CD14-positive monocyte (primary cell): ENCODE data around the gene GPS2. TPM values are rescaled to one million over a fixed set of nuclear protein-coding genes. Genes with fewer than 3 reads are reported as not detected.

ENCODE experiments used
- DNase-seq, 3 donors: peaks; one replicate each; pipeline ENCODE4 v3.0.0-alpha.2; 2011 to 2022
- H2AFZ ChIP-seq: 2 replicates; pipeline ENCODE4 v1.6.0; 2012; ENCODE audit warnings: mild to moderate bottlenecking, low read depth, low read length, inconsistent platforms; ENCODE audit not compliant: insufficient read depth, poor library complexity, severe bottlenecking
- H3K27ac ChIP-seq, 2 donors: 1 replicate in 1 of 2; 2 replicates in 1 of 2; pipeline ENCODE4 v1.5.1; 2012 to 2013; ENCODE audit warnings: low read length in 2 of 2, control low read depth in 1 of 2, inconsistent platforms in 1 of 2, low read depth in 1 of 2, mild to moderate bottlenecking in 1 of 2
- H3K27me3 ChIP-seq, 2 donors: one replicate each; pipeline versions ENCODE4 v1.6.0 to v1.6.1; 2011 to 2013; ENCODE audit warnings: low read length in 2 of 2; ENCODE audit not compliant: control insufficient read depth in 2 of 2, insufficient read depth in 2 of 2
- H3K36me3 ChIP-seq, 2 donors: replicated peaks in 1 of 2; 1 replicate in 1 of 2; 2 replicates in 1 of 2; pipeline versions ENCODE4 v1.5.1 to v1.6.1; 2012 to 2013; ENCODE audit warnings: low read length in 2 of 2, control low read depth in 1 of 2, inconsistent platforms in 1 of 2, mild to moderate bottlenecking in 1 of 2; ENCODE audit not compliant: insufficient read depth in 2 of 2, control insufficient read depth in 1 of 2
- H3K4me1 ChIP-seq, 2 donors: 1 replicate in 1 of 2; 2 replicates in 1 of 2; pipeline versions ENCODE4 v1.5.1 to v1.6.1; 2012 to 2013; ENCODE audit warnings: low read length in 2 of 2, control low read depth in 1 of 2, inconsistent platforms in 1 of 2, mild to moderate bottlenecking in 1 of 2, moderate library complexity in 1 of 2; ENCODE audit not compliant: insufficient read depth in 2 of 2, control insufficient read depth in 1 of 2
- H3K4me2 ChIP-seq: replicated peaks from 2 replicates; pipeline ENCODE3; 2012; ENCODE audit warnings: low read length, moderate library complexity, mild to moderate bottlenecking; ENCODE audit not compliant: poor library complexity, severe bottlenecking; ENCODE audit errors: extremely low read depth
- H3K4me3 ChIP-seq, 3 experiments: fragments of 200-600 bp in 1 of 3; sonication (generic) in 1 of 3; replicated peaks in 1 of 3; 1 replicate in 2 of 3; 2 replicates in 1 of 3; pipeline ENCODE4 v1.5.1; 2011 to 2013; ENCODE audit warnings: low read length in 3 of 3, mild to moderate bottlenecking in 3 of 3, control low read depth in 2 of 3, low read depth in 2 of 3, inconsistent platforms in 1 of 3, moderate library complexity in 1 of 3
- H3K79me2 ChIP-seq: 2 replicates; pipeline ENCODE4 v1.6.0; 2012; ENCODE audit warnings: mild to moderate bottlenecking, control low read depth, inconsistent platforms, low read length, moderate library complexity; ENCODE audit not compliant: insufficient read depth
- H3K9ac ChIP-seq: 2 replicates; pipeline ENCODE4 v1.6.0; 2017; ENCODE audit warnings: low read length, mild to moderate bottlenecking; ENCODE audit not compliant: insufficient read depth, poor library complexity, severe bottlenecking
- H3K9me3 ChIP-seq, 2 donors: replicated peaks in 1 of 2; 1 replicate in 1 of 2; 2 replicates in 1 of 2; pipeline versions ENCODE4 v1.5.1 to v1.6.1; 2012 to 2013; ENCODE audit warnings: low read length in 2 of 2, control low read depth in 1 of 2; ENCODE audit not compliant: control insufficient read depth in 1 of 2, insufficient read depth in 1 of 2
- H4K20me1 ChIP-seq: 2 replicates; pipeline ENCODE4 v1.6.0; 2012; ENCODE audit warnings: mild to moderate bottlenecking, low read length, control low read depth, moderate library complexity; ENCODE audit not compliant: insufficient read depth
- H3K27ac Mint-ChIP-seq, 7 donors: one replicate each; pipeline ENCODE4 v1.8.0; 2020; ENCODE audit warnings: mild to moderate bottlenecking in 7 of 7, mixed read lengths in 7 of 7, moderate library complexity in 6 of 7, inconsistent platforms in 2 of 7
- H3K27me3 Mint-ChIP-seq, 3 donors: one replicate each; pipeline ENCODE4 v1.8.0; 2021 to 2022; ENCODE audit warnings: low read depth in 3 of 3, mild to moderate bottlenecking in 3 of 3, mixed read lengths in 3 of 3, moderate library complexity in 3 of 3, inconsistent platforms in 1 of 3
- H3K36me3 Mint-ChIP-seq, 2 donors: one replicate each; pipeline ENCODE4 v1.8.0; 2020; ENCODE audit warnings: mixed read lengths in 2 of 2, inconsistent platforms in 1 of 2, mild to moderate bottlenecking in 1 of 2
- H3K4me1 Mint-ChIP-seq: one replicate; pipeline ENCODE4 v1.8.0; 2020; ENCODE audit warnings: mild to moderate bottlenecking, mixed read lengths
- H3K4me3 Mint-ChIP-seq, 2 donors: one replicate each; pipeline ENCODE4 v1.8.0; 2020; ENCODE audit warnings: mild to moderate bottlenecking in 2 of 2, mixed read lengths in 2 of 2, moderate library complexity in 1 of 2
- H3K9me3 Mint-ChIP-seq, 7 donors: one replicate each; pipeline ENCODE4 v1.8.0; 2020 to 2022; ENCODE audit warnings: mixed read lengths in 7 of 7, mild to moderate bottlenecking in 6 of 7, moderate library complexity in 6 of 7, inconsistent platforms in 2 of 7
- WGBS: methylation state at CpG from one replicate; pipeline ENCODE4 v1.1.5; 2013; ENCODE audit warnings: missing lambda C conversion rate; ENCODE audit not compliant: insufficient coverage; 5-methylcytosine and 5-hydroxymethylcytosine counted together
- intact Hi-C, 2 donors: fragments of 100-400 bp; cut with micrococcal nuclease; formaldehyde crosslinking; loops; one replicate each; pipeline versions ENCODE4 v1.15.0 to v1.15.1; 2023
- polyA plus RNA-seq, 3 donors: library from polyadenylated mRNA; depleted of rRNA in 1 of 3; unstranded in 2 of 3; stranded (reverse) in 1 of 3; fragments of 300-500 nt in 2 of 3; fragments of >200 nt in 1 of 3; fragmentation: Illumina TruSeq in 2 of 3; gene quantifications; 1 replicate in 2 of 3; 2 replicates in 1 of 3; pipeline ENCODE4 v1.2.3, GENCODE V29; 2012 to 2021
- TF ChIP-seq, protein P1 (sequence below): fragments of 200-600 bp; IDR thresholded peaks from one replicate; pipeline ENCODE4 v1.8.0; 2022; ENCODE audit warnings: antibody characterized with exemption, mild to moderate bottlenecking

The GPS2 gene
- polyA plus RNA-seq, 3 donors, result 53.5 to 162 (median 59.6) TPM

DNA sequence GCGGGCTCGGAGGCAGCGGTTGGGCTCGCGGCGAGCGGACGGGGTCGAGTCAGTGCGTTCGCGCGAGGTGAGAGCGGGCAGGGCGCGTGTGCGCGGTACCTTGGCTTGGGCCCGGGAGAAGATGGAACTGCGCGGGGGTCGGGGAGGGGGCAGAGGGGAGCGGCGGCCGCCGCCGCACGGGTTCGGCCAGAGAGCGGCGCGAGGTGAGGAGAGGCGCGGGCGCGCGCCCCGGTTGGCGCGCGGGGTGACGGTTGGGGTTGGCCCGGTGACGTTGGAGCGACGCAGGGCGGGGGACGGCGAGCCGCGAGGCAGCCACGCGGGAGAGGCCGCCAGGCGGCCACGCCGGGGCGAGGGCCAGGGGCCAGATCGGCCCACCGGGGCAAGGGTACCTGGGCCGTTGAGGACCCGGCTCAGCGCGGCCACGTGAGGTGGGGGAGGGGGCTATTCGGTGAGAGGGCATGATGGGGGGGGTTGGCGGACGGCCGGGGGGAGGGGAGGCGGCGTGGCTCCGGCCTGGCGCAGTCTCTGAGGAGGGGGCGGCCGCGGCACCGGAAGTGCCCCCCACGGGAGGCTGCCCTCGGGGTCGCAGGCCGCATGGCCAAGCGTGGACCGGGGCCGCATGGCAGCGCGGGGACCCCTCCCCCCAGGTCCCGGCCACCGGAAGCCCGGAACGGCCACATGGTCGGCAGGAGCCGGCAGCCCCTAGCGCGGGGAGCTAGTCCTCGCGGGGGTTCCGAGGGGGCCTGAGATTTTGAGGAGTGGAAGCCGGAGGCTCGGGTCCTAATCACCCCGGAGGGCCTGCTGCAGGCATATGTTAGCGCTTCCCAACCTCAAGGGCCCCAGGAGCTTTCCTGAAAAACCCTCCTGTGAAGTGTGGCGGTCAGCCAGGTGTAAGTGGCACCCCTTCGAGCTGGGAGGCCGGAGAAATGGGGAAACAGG lies 7.2 kb downstream of the GPS2 start:
- H4K20me1 ChIP-seq, result peaks cover 49% of the 10 kb centered on the region
- peak overlapping the region; percentile 93 for H3K9ac ChIP-seq
- no peaks in the 10 kb centered on the region for H3K9me3 Mint-ChIP-seq
- no peaks in the 10 kb centered on the region for H3K27me3 ChIP-seq
- H3K27ac Mint-ChIP-seq, result peak overlapping the region; percentile 96 to 100 (median 99)
- no peaks in the 10 kb centered on the region for H3K9me3 ChIP-seq
- peak overlapping the region; percentile 95 to 96 for H3K27ac ChIP-seq
- H3K27me3 Mint-ChIP-seq, result peaks cover 0 to 4% (median 2%) of the 10 kb centered on the region in 3 donors
- TF ChIP-seq, protein P1, sequence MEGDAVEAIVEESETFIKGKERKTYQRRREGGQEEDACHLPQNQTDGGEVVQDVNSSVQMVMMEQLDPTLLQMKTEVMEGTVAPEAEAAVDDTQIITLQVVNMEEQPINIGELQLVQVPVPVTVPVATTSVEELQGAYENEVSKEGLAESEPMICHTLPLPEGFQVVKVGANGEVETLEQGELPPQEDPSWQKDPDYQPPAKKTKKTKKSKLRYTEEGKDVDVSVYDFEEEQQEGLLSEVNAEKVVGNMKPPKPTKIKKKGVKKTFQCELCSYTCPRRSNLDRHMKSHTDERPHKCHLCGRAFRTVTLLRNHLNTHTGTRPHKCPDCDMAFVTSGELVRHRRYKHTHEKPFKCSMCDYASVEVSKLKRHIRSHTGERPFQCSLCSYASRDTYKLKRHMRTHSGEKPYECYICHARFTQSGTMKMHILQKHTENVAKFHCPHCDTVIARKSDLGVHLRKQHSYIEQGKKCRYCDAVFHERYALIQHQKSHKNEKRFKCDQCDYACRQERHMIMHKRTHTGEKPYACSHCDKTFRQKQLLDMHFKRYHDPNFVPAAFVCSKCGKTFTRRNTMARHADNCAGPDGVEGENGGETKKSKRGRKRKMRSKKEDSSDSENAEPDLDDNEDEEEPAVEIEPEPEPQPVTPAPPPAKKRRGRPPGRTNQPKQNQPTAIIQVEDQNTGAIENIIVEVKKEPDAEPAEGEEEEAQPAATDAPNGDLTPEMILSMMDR, result peak; percentile 17
- peak overlapping the region; percentile 66 to 97 (median 72) for H3K4me3 ChIP-seq
- intact Hi-C loops, result loop anchor here (2.0 to 10.0 kb wide), 6 partner anchors 21 to 377 kb away; partner anchors contain the start of genes ELP5 (in 2 of the 2), PHF23 (in 2 of the 2), CTDNEP1 (in 1 of the 2) and MPDU1 (in 1 of the 2)
- DNase-seq, result peak; percentile 17 to 57 (median 47)
- H3K4me1 Mint-ChIP-seq, result peaks cover 28% of the 10 kb centered on the region
- peaks cover 36% of the 10 kb centered on the region in 2 donors for H3K36me3 ChIP-seq
- H2AFZ ChIP-seq, result no peak overlapping the region
- H3K79me2 ChIP-seq, result peaks cover 51% of the 10 kb centered on the region
- under 1% methylated on average over 90 of the region's 104 CpGs for WGBS
- peak overlapping the region; percentile 87 for H3K4me2 ChIP-seq
- peaks cover 24 to 26% of the 10 kb centered on the region in 2 donors for H3K4me1 ChIP-seq
- H3K36me3 Mint-ChIP-seq, result peaks cover 35 to 39% of the 10 kb centered on the region in 2 donors
- peak overlapping the region; percentile 85 to 93 for H3K4me3 Mint-ChIP-seq

GRCh38 chr17:7306911-7307685 lies 8.1 kb downstream of the GPS2 start, which contains the start of gene EIF5A:
Gene EIF5A (plus strand): TSS chr17:7307628. CDS start chr17:7309636, 2,008 bp downstream.
- Histone ChIP-seq H3K4me2 (peak within 1 kb of the TSS; percentile 87), H3K79me2 (peaks cover 44% of the 10 kb centered on the region), H3K9ac (peak within 1 kb of the TSS; percentile 93), H3K9me3 (no peaks in the 10 kb centered on the region), H3K4me1 (peaks cover 24 to 26% of the 10 kb centered on the region in 2 donors), H4K20me1 (peaks cover 41% of the 10 kb centered on the region), H3K27me3 (no peaks in the 10 kb centered on the region), H3K4me3 (peak within 1 kb of the TSS; percentile 66 to 97 (median 72)), H3K27ac (peak within 1 kb of the TSS; percentile 95 to 96), H3K36me3 (peaks cover 27% of the 10 kb centered on the region in 2 donors), H2AFZ (peak within 1 kb of the TSS; percentile 82)
- Mint-ChIP-seq H3K36me3 (peaks cover 28 to 31% of the 10 kb centered on the region in 2 donors), H3K27me3 (peaks cover 0 to 5% (median 4%) of the 10 kb centered on the region in 3 donors), H3K27ac (peak within 1 kb of the TSS; percentile 96 to 100 (median 99)), H3K9me3 (peaks cover 0 to 3% (median 0%) of the 10 kb centered on the region in 7 donors), H3K4me3 (peak within 1 kb of the TSS; percentile 85 to 93), H3K4me1 (peaks cover 21% of the 10 kb centered on the region)
- intact Hi-C loops, result loop anchor here (2.0 to 10.0 kb wide), 5 partner anchors 54 to 378 kb away; partner anchors contain the start of genes ELP5 (in 2 of the 2), PHF23 (in 2 of the 2), CTDNEP1 (in 1 of the 2) and MPDU1 (in 1 of the 2)
- TF ChIP-seq, protein P1, result no peak
- WGBS, result under 1% methylated on average over 61 of the region's 64 CpGs
- peak; percentile 100 for DNase-seq
